ENCODE data around the gene SYVN1. TPM values are rescaled to one million over a fixed set of nuclear protein-coding genes. Genes with fewer than 3 reads are reported as not detected.
"Not testable (repeated sequence)": the region's sequence is repeated elsewhere in the genome, so short reads cannot be mapped to it uniquely, and the experiment has no call there.

Gene SYVN1
- total RNA-seq, 1 donor from 2014 or later: 52.6 TPM

GRCh38 chr11:65150509-65151299 is 16.4 kb upstream of the SYVN1 start:
- H3K9me3 Mint-ChIP-seq: no peaks in the 10 kb centered on the region
- TF ChIP-seq, protein P1, sequence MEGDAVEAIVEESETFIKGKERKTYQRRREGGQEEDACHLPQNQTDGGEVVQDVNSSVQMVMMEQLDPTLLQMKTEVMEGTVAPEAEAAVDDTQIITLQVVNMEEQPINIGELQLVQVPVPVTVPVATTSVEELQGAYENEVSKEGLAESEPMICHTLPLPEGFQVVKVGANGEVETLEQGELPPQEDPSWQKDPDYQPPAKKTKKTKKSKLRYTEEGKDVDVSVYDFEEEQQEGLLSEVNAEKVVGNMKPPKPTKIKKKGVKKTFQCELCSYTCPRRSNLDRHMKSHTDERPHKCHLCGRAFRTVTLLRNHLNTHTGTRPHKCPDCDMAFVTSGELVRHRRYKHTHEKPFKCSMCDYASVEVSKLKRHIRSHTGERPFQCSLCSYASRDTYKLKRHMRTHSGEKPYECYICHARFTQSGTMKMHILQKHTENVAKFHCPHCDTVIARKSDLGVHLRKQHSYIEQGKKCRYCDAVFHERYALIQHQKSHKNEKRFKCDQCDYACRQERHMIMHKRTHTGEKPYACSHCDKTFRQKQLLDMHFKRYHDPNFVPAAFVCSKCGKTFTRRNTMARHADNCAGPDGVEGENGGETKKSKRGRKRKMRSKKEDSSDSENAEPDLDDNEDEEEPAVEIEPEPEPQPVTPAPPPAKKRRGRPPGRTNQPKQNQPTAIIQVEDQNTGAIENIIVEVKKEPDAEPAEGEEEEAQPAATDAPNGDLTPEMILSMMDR (IDR thresholded peaks at IDR 0.05; ENCODE audit: unreplicated experiment): no peak
- no peaks in the 10 kb centered on the region for H3K36me3 Mint-ChIP-seq
- DNase-seq (ENCODE audit: low spot score in 2 of 2, unreplicated experiment in 2 of 2): peak in 1 of 2 experiments; percentile 67
- peak overlapping the region; percentile 36 for H3K4me3 Mint-ChIP-seq
- H3K27me3 Mint-ChIP-seq (ENCODE audit: low read depth): peaks cover 14% of the 10 kb centered on the region
- H3K27ac Mint-ChIP-seq: peak overlapping the region; percentile 95
- H3K4me1 Mint-ChIP-seq: peaks cover 18% of the 10 kb centered on the region

GRCh38 chr11:65150131-65150508 is 15.8 kb upstream of the SYVN1 start:
- not testable (repeated sequence) for DNase-seq (ENCODE audit: low spot score in 2 of 2, unreplicated experiment in 2 of 2); H3K9me3 Mint-ChIP-seq; H3K36me3 Mint-ChIP-seq
- peaks cover 18% of the 10 kb centered on the region for H3K4me1 Mint-ChIP-seq
- peak overlapping the region; percentile 36 for H3K4me3 Mint-ChIP-seq
- peak overlapping the region; percentile 95 for H3K27ac Mint-ChIP-seq
- peaks cover 17% of the 10 kb centered on the region for H3K27me3 Mint-ChIP-seq (ENCODE audit: low read depth)

DNA sequence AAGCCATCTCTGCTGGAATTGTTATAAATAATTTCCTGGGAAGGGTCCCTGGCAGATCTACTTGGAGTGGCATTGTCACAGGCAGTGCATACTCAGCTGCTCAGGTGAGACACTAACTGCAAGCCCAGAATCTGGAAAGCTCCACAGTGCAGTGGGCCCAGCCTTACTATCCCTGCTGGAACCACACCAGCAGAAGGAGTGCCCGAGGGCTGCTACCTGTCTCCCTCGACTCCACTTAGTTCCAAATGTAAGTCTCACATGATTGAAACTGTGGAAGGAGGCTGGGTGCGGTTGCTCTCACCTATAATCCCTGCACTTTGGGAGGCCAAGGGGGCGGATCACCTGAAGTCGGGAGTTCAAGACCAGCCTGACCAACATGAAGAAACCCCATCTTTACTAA is 14.3 kb upstream of the SYVN1 start:
- Mint-ChIP-seq H3K27me3 (ENCODE audit: low read depth) (peaks cover 23% of the 10 kb centered on the region), H3K9me3 (no peaks in the 10 kb centered on the region), H3K36me3 (no peaks in the 10 kb centered on the region), H3K27ac (no peak overlapping the region), H3K4me1 (peaks cover 18% of the 10 kb centered on the region), H3K4me3 (no peak overlapping the region)
- TF ChIP-seq, protein P1 (IDR thresholded peaks at IDR 0.05; ENCODE audit: unreplicated experiment): no peak
- DNase-seq (ENCODE audit: low spot score in 2 of 2, unreplicated experiment in 2 of 2): no peak

GRCh38 chr11:65147352-65148075 is 13.2 kb upstream of the SYVN1 start:
- Mint-ChIP-seq H3K36me3 (no peaks in the 10 kb centered on the region), H3K27ac (no peak overlapping the region), H3K4me1 (peaks cover 18% of the 10 kb centered on the region), H3K4me3 (no peak overlapping the region), H3K27me3 (ENCODE audit: low read depth) (peaks cover 19% of the 10 kb centered on the region), H3K9me3 (no peaks in the 10 kb centered on the region)
- no peak for DNase-seq (ENCODE audit: low spot score in 2 of 2, unreplicated experiment in 2 of 2)
- TF ChIP-seq, protein P1 (IDR thresholded peaks at IDR 0.05; ENCODE audit: unreplicated experiment): no peak

GRCh38 chr11:65141896-65142494 is 7.7 kb upstream of the SYVN1 start:
- Mint-ChIP-seq H3K4me1 (no peaks in the 10 kb centered on the region), H3K27ac (no peak overlapping the region), H3K9me3 (no peaks in the 10 kb centered on the region), H3K36me3 (no peaks in the 10 kb centered on the region), H3K4me3 (no peak overlapping the region), H3K27me3 (ENCODE audit: low read depth) (peaks cover 41% of the 10 kb centered on the region)
- TF ChIP-seq, protein P1 (IDR thresholded peaks at IDR 0.05; ENCODE audit: unreplicated experiment): no peak
- no peak for DNase-seq (ENCODE audit: low spot score in 2 of 2, unreplicated experiment in 2 of 2)

All from mesothelial cell of epicardium (in vitro differentiated cells).